Gastroesophageal sphincter (tissue), 4 donors: ENCODE data around the gene BPIFA2. TPM values are rescaled to one million over a fixed set of nuclear protein-coding genes. Genes with fewer than 3 reads are reported as not detected.

Experiments
- ATAC-seq: fragments of 150-250 bp; one replicate; pipeline ENCODE4 v1.9.1; 2016; ENCODE audit warnings: mild to moderate bottlenecking, moderate library complexity
- H3K27ac ChIP-seq, 4 donors: fragments of 200-600 bp; sonication (generic) in 3 of 4; 1 replicate in 3 of 4; 2 replicates in 1 of 4; pipeline ENCODE4 v1.5.1; 2016 to 2019
- H3K27me3 ChIP-seq: fragments of 200-600 bp; sonication (generic); one replicate; pipeline ENCODE4 v1.5.1; 2019
- H3K36me3 ChIP-seq, 2 donors: fragments of 200-600 bp; sonication (generic); one replicate each; pipeline ENCODE4 v1.5.1; 2019; ENCODE audit warnings: control low read depth in 1 of 2
- H3K4me1 ChIP-seq, 3 donors: fragments of 200-600 bp; sonication (generic); 1 replicate in 2 of 3; 2 replicates in 1 of 3; pipeline ENCODE4 v1.5.1; 2016 to 2019; ENCODE audit warnings: control low read depth in 2 of 3
- H3K4me3 ChIP-seq, 2 donors: fragments of 200-600 bp; sonication (generic); one replicate each; pipeline ENCODE4 v1.5.1; 2019; ENCODE audit warnings: mild to moderate bottlenecking in 1 of 2, moderate library complexity in 1 of 2
- H3K9me3 ChIP-seq, 3 donors: fragments of 200-600 bp; sonication (generic); one replicate each; pipeline ENCODE4 v1.5.1; 2017 to 2019; ENCODE audit warnings: control low read depth in 2 of 3
- CTCF ChIP-seq, 4 experiments: fragments of 200-600 bp in 2 of 4; fragments of 450-650 bp in 2 of 4; sonication (generic) in 1 of 4; IDR thresholded peaks; one replicate each; pipeline ENCODE4 v1.5.1; 2017 to 2019; ENCODE audit warnings: antibody characterized with exemption in 4 of 4, mild to moderate bottlenecking in 2 of 4, moderate library complexity in 2 of 4
- EP300 ChIP-seq: sonication (generic); formaldehyde crosslinking; IDR thresholded peaks from one replicate; pipeline ENCODE4 v1.6.1; 2017; ENCODE audit warnings: antibody characterized with exemption, mild to moderate bottlenecking
- POLR2A ChIP-seq, 2 donors: fragments of 450-650 bp; IDR thresholded peaks; one replicate each; pipeline ENCODE4 v1.6.1; 2017; ENCODE audit warnings: antibody characterized with exemption in 2 of 2, mild to moderate bottlenecking in 2 of 2, moderate library complexity in 1 of 2
- POLR2AphosphoS5 ChIP-seq: sonication (generic); formaldehyde crosslinking; IDR thresholded peaks from one replicate; pipeline ENCODE4 v1.6.1; 2017; ENCODE audit warnings: antibody characterized with exemption
- WGBS, 2 donors: methylation state at CpG; one replicate each; pipeline ENCODE4 v1.1.5; 2018; ENCODE audit warnings: low coverage in 1 of 2; 5-methylcytosine and 5-hydroxymethylcytosine counted together
- total RNA-seq, 4 donors: library from RNA; depleted of rRNA; stranded (reverse); fragments of >200 nt; gene quantifications; one replicate each; pipeline ENCODE4 v1.1.0, GENCODE V29; 2016

BPIFA2 gene
- total RNA-seq, 4 donors from 2014 or later = 0.42 to 2.0 TPM; not detected in 2

- 2 to 3% methylated on average over 2 to 3 of the region's 3 CpGs for WGBS, 2 donors
Observed at GRCh38 chr20:33191484-33191883, 23.5 kb downstream of the BPIFA2 start.

GRCh38 chr20:33191955-33192354 lies 24.0 kb downstream of the BPIFA2 start:
- no peak overlapping the region for H3K27ac ChIP-seq
- no peak overlapping the region for H3K4me3 ChIP-seq
- no peak for ATAC-seq
- 15 to 50% methylated on average over 1 of the region's 1 CpG for WGBS, 2 donors
- H3K27me3 ChIP-seq = peaks cover 3% of the 10 kb centered on the region
- no peaks in the 10 kb centered on the region for H3K36me3 ChIP-seq
- TF ChIP-seq EP300 (no peak), CTCF (IDR thresholded peaks at IDR 0.05) (no peak), POLR2A (IDR thresholded peaks at IDR 0.05) (no peak), POLR2AphosphoS5 (no peak)
- H3K9me3 ChIP-seq = no peaks in the 10 kb centered on the region
- peaks cover 0 to 16% (median 3%) of the 10 kb centered on the region in 3 donors for H3K4me1 ChIP-seq

More at GRCh38 chr20:33191484-33191883, 23.5 kb downstream of the BPIFA2 start:
- Histone ChIP-seq H3K4me1 (peaks cover 0 to 16% (median 3%) of the 10 kb centered on the region in 3 donors), H3K27ac (no peak overlapping the region), H3K27me3 (no peaks in the 10 kb centered on the region), H3K36me3 (no peaks in the 10 kb centered on the region), H3K4me3 (no peak overlapping the region), H3K9me3 (no peaks in the 10 kb centered on the region)
- no peak for ATAC-seq
- TF ChIP-seq POLR2A (IDR thresholded peaks at IDR 0.05) (no peak), CTCF (IDR thresholded peaks at IDR 0.05) (no peak)

GRCh38 chr20:33192912-33193501 lies 25.0 kb downstream of the BPIFA2 start:
- no peaks in the 10 kb centered on the region for H3K9me3 ChIP-seq
- ATAC-seq = no peak
- TF ChIP-seq POLR2A (IDR thresholded peaks at IDR 0.05) = no peak
- no peak for TF ChIP-seq EP300
- TF ChIP-seq CTCF (IDR thresholded peaks at IDR 0.05) = no peak
- TF ChIP-seq POLR2AphosphoS5 = no peak
- WGBS, 2 donors = 71 to 74% methylated on average over 3 to 7 of the region's 8 CpGs
- H3K36me3 ChIP-seq = no peaks in the 10 kb centered on the region
- H3K4me3 ChIP-seq = no peak overlapping the region
- H3K4me1 ChIP-seq = peaks cover 0 to 16% (median 3%) of the 10 kb centered on the region in 3 donors
- peaks cover 13% of the 10 kb centered on the region for H3K27me3 ChIP-seq
- no peak overlapping the region for H3K27ac ChIP-seq

- no peaks in the 10 kb centered on the region for H3K36me3 ChIP-seq
- H3K27me3 ChIP-seq = peaks cover 48% of the 10 kb centered on the region
- no peak for ATAC-seq
- no peaks in the 10 kb centered on the region for H3K4me1 ChIP-seq
- H3K4me3 ChIP-seq = no peak overlapping the region
- H3K9me3 ChIP-seq = no peaks in the 10 kb centered on the region
- H3K27ac ChIP-seq = no peak overlapping the region
- 80% methylated on average over 1 of the region's 3 CpGs; no CpG with 5 or more reads in 1 of the 2 donors for WGBS, 2 donors
- no peak for TF ChIP-seq POLR2AphosphoS5
- TF ChIP-seq CTCF (IDR thresholded peaks at IDR 0.05) = no peak
Observed at GRCh38 chr20:33199026-33199425, 31.1 kb downstream of the BPIFA2 start.

- WGBS, 2 donors = 53 to 61% methylated on average over 2 to 4 of the region's 4 CpGs
- H3K9me3 ChIP-seq = no peaks in the 10 kb centered on the region
- H3K4me1 ChIP-seq = no peaks in the 10 kb centered on the region
- no peak overlapping the region for H3K27ac ChIP-seq
- TF ChIP-seq CTCF (IDR thresholded peaks at IDR 0.05) (no peak), POLR2A (IDR thresholded peaks at IDR 0.05) (no peak), EP300 (no peak), POLR2AphosphoS5 (no peak)
- H3K4me3 ChIP-seq = no peak overlapping the region
- H3K36me3 ChIP-seq = no peaks in the 10 kb centered on the region
- peaks cover 55% of the 10 kb centered on the region for H3K27me3 ChIP-seq
- no peak for ATAC-seq
Observed at GRCh38 chr20:33202451-33202850, 34.5 kb downstream of the BPIFA2 start.
